ENCODE measurements around the gene APBA2.

Gene APBA2

DNA sequence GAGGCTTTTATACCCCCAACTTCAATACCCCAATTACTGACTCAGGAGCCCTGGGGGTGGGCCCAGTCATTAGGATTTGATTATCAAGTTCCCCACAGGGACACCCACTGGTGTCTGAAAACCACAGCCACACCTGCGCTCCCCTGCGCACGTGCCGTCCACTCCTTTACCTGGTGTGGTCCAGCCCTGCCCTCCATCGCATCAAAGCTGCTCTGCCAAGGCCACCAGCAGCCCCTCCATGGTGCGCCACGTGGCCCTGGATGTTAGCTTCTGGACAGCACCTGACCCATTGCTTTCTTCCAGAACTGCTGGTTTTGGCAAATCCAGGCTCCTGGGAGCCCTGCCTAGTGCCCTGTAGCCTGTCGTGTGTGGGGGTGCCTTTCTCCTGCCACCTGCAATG, 247.5 kb downstream of the APBA2 start:
- no peak for DNase-seq (ENCODE audit: low read depth, low spot score)

DNA sequence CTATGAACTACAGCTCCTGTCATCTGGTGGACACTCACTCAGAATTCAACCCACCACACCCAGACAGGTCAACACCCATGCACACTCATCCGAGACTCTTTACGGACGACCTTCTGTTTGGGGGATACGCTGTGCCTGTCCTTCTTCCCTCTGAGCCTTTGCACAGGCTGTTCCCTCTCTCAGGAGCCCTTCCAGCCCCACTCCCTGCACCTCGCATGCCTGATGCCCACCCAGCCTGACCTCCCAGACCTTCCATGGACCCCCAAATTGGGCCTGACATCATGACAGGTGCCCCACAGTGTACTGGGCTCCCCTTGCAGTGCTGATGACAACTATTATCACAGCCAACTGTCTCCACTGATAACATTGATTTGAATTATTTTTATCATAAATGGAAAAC, 248.0 kb downstream of the APBA2 start:
- DNase-seq (ENCODE audit: low read depth, low spot score) = no peak

DNA sequence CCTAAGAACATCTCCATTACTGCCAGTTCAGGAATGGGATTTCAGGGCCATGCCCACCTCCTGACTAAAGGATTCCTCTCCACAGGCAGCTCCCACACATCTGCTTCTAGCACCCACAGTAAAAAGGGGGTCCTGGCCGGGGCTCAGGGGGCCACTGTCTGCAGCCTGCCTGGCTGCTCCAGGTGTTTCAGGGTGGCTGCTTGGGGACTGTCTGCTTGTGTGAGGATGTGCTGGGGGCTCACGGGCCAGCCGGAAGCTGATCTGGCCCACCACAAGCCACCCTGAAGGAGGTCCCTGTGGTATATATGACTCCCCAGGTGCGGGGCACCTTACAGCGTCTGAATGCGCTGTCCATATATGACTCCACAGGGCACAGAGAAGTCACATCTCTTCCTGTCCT, 248.5 kb downstream of the APBA2 start:
- no peak for DNase-seq (ENCODE audit: low read depth, low spot score)

DNA sequence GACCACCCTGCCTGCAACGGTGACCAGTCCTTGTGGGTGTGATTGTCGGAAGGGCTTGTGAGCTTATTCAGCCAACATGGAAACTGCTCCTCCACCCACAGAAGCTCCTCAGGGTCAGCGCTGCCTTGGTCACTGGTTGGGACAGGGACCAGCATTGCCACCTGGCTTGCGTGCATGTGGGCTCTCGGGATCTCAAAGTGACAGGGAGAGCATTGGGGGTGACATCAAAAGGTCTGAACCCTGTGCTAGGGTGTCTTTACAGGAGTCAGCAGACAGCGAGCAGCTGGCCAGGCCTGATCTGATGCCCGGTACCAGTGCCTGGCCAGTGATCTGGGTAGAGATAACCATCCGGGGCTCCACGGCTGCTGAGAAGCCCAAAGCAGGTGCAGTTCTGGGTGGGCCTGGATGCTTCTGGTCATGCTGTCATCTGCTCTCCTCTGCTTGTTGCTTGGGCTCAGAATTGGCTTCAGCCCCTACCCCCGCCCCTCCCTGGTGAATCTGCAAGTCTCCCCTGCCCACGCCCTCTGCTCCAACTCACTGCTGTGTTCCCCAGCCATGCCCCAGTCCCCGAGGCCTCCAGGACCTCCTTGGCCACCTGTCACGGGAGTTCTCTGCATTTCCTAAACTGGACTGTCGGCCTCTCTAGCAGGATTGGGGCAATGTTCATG, 249.0 kb downstream of the APBA2 start:
- DNase-seq (ENCODE audit: low read depth, low spot score) = no peak

DNA sequence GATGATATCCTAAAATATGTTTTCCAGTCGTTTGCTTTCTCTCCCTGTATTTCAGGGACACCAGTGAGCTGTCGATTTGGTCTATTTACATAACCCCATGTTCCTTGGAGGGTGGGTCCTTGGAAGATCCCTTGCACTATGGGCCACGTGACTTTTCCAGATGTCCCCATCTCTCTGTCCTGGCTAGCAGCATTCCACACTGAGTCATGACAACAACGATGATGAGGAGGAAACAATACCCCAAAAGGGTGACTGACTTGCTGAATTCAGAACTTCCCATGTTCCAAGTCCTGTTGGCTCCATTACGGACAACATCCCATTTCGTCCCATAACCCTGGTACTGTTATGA, 249.5 kb downstream of the APBA2 start:
- no peak for DNase-seq (ENCODE audit: low read depth, low spot score)

DNA sequence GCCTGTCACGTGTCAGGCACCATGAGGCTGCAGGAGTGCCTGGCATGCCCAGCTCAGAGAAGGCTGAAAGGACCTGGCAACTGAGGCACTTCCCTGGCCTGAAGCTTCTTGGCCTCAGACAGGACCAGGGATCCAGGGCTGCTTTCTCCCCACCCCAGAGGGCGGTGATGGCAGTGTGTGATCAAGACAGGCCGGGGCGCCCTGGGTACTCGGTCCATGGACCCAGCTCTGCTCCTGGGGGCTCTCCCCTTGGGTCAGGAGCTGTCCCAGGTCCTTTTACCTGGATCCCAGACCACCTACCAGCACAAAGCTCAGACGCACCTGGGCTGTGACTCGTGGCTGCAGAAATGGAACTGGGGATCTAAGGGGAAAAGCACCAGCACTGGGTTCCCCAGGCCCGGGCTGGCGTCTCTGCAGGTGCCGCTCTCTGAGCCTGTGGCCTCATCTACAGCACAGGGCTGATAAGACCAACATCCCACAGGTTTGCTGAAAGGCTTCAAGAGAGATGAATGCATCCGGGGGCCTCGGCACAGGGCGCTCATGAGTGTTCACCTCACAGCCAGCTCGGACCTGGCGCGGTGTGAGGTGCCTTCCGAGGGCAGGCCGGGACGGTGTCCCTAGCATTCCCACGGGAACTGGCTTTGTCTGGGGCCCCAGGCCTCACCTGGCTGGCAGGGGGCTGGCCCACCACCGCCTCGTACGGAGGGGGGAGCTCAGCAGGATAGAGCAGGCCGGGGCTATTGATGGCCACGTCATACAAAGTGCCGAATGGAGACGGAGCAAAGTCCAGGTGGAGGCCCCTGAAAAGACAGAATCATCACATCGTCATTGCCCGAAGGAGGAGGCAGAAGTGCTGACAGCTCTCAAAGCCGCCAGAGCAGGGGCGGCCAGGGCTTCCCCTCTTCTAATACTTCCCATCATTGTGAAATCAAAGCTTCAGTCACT, 250.2 kb downstream of the APBA2 start:
- DNase-seq (ENCODE audit: low read depth, low spot score) = no peak

DNA sequence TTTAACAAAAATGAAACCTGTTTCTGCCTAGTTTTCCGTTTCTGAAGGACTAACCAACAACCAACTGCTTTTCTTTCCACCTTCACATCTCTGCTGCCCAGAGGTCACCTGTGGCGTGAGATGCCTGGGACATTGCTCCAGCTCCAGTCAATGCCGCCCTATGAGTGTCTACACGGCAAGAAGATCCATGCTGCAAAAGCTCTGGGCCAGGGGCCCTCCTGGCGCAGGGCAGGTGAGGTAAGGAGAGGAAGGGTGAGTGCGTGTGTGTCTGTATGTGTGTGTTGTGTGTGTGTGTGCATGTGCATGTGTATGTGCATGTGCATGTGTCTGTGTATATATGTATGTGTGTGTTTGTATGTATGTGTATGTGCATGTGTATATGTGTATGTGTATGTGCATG, 252.5 kb downstream of the APBA2 start:
- DNase-seq (ENCODE audit: low read depth, low spot score) = no peak

DNA sequence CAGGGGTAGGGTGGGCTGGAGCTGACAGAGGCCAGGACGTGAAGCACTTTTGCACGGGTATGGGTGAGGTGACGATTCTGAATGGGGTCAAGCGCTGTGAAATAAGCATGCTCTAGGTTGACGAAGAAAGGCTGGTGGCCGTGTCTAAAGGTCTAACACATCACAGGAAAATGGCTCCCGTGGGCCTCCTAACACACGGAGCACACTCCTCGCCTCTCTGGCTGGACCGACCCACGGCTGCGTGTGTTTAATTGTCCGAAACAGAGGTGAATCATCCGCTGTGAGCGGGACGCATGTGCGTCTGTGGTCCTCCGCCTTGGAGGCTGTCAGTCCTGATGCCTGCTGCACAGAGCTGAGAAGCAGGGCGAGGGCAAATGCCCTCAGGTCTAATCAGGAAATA, 253.3 kb downstream of the APBA2 start:
- DNase-seq (ENCODE audit: low read depth, low spot score) = no peak

DNA sequence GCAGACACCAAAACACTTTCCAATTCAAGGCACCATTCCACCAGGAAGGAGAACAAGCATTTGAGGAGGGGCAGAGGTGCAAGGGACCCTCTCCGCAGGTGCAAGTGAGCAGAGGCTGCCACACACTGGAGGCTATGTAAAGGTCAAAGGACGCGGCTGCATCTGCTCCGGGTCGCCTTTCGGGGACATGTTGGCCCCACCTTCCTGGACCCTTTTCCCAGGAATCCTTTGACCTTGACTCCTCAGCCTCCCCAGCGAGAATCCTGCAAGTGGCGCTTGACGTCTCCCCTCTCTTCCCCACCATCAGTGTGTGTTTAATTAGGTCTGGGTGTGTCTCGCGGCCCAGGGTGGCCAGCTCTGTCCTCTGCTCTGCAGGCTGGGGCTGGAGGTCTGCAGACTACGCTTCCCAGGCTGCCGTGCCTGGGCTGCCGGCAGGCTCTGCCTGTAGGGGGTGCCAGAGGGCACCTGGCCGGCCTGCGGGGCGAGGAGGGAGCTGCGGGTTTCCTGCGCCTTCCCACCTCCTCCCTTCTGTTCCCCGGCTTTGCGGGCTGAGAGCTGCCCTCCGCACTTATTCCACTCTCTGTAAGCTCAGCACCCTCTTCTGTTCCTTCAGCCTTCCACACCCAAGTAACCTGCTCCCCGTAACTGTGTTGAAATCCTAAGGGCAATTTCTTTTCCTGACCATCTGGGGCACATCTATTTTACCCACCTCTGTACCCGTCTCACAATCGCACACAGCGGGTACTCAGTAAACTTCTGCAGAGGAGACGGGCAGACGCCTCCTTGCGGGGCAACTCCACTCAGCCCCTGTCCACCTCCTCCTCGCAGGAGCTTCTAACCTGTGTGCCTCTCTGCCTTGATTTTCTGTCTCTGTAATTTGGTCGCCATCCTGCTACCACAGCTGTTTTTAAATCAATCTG, 254.0 kb downstream of the APBA2 start:
- DNase-seq (ENCODE audit: low read depth, low spot score) = no peak

DNA sequence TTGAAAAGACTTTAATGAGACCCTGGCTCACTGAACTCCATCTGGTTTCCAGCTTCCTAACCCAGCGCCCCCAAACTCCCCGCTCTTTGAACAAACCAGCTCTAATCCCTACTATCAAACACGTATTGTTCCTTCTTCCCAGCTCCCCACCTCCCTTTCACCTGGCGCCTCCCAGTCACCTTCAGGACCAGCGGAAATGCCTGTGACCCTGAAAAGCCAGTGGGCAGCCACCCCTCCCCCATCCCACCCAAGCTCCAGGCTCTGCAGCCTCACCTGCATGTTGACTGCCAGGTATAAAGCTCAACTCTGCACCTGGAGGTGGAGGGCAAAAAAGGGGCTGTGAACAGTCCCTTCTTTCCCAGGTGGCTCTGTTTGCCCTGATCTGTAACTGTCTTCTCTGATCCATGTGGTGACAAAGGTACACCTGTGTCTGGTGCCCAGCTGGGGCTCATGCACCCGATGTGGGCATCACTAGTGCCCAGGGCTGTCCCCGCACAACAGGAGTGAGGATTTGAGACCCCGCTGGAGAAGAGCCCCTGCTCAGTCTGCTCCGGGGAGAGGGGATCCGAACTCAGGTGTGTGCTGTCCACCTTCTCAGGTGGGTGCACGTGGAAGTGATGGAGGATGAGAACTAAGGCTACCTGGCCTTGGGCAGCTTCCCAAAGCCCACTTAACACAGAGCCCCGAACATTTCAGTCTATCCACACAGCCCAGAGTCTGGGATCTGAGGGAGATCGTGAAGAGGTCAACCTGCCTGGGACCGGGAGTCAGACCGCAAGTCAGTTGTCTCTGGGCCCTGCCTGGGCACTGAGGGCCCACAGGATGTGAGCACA, 254.9 kb downstream of the APBA2 start:
- no peak for DNase-seq (ENCODE audit: low read depth, low spot score)

DNA sequence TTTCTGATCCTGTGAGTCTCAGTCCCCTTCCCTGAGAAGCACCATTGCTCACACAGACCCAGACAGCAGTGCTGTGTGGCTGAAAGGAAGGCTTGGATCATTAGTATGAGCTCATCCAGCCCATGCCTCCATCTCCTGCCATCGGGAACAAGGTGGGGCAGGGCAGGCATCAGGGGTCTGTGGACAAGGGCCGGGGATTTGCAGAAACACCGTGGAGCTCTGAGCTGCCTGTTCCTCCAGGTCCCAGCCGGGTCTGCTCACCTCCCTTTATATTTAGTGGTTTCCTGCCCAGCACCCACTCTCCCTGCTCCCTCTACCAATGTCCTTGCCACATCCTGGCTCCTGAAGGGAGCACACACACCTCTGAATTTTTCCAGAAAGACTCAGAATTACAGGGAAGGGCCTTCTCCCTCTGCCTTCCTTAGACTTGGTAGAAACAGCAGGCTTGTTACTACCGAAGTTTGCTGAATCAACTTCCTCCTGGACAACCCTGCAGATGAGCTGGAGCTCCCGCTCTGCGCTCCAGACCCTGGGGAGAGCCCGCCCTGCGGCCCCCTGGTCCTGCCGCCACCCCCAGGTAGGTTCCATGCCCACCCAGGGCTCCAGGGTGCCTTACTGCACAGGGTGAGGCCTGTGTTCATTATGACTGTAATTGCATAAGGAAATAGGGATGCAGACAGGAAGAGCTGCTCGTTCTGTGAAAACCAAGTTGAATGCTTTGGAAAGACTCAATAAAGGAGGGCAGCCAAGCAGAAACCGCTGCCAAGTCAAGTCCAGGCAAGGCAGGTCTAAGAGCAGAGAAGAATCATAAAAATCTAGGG, 255.7 kb downstream of the APBA2 start:
- DNase-seq (ENCODE audit: low read depth, low spot score) = no peak

DNA sequence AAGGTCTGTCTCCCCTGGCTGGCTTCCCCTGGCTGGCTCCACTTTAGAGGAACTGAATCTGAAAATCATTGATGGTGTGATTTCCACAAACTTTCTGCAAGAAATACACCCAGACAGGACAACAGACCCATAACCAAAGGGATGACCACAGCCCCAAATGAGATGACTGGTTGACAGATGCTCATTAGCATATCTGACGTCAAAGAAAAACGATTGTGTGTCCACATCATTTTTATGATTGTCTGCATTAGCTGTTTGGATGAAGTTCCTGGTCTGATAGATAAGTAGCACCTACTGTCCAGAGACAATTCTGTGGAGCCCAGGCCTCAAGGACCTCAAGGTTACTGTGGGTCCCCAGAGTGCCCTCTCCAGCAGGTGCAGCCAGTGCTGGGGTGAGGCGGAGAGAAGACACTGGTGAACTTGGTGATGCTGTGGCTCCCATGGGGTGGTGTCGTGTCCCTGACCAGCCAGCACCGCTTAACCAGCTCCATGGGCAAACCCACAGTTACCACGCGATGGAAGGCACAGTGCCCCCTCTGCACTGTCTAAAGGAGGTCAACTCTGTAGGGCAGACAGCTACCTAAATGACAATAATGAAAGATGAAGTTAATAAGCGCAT, 256.5 kb downstream of the APBA2 start:
- DNase-seq (ENCODE audit: low read depth, low spot score) = no peak

DNA sequence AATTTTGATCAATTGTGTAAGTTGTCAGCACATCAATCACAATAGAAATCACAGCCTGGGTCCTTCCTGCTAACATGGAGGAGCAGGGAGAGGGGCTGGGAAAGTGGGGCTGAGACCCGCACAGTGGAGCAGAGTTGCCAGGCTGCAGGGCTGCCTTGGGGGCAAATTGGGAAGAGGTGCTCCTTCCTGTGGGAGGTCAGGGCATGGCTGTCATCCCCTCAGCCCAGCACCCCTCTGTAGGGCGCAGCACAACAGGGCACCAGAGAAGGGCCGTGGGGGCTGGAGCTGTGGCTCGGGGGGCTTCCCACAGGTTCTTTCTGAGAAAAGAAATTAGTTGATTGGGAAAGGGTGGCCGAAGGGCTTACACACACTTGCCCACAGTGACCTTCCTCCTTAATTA, 257.5 kb downstream of the APBA2 start:
- DNase-seq (ENCODE audit: low read depth, low spot score) = no peak

DNA sequence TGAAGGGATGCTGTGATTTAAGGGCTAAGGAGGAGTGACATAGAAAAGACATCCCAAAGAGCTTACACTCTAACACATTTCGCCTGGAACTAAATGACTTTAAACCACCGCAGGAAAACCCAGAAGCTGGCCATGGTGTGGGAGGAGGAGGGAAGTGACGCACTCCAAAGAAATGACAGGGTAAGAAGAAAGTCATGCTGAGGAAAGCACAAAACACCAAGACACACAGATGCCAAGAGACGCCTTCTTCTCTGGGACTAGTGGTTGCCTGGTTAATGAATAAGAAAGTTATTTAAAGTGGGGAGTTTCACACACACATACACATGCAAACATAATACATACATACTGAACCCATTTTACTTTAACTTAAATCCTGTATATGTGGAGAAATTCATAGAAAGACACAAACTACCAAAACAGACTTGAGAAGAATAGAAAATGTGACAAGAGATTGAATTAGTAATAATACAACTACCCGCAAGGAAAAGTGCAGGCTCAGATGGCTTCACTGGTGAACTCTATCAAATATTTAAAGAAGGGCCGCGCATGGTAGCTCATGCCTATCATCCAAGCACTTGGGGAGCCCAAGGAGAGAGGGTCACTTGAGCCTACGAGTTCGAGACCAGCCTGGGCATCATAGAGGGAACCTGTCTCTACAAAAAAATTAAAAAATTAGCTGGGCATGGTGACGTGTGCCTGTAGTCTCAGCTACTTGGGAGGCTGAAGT, 258.3 kb downstream of the APBA2 start:
- no peak for DNase-seq (ENCODE audit: low read depth, low spot score)

DNA sequence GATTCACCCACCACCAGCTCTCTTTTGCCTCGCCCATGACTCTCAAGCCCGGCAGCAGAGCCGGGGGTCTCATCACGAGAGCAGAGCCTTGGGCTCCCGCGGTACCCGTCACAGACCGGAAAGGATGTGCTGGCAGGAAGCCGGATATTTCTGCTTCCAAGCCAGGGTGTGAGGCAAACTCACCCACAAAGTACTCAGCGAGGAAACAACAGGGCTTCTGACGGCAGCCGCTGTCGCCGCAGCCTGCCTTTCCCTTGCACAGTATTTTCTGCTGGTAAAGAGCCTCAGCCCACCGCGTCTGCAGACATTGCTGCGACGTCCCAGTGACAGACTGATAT, 263.9 kb downstream of the APBA2 start:
- DNase-seq (ENCODE audit: low read depth, low spot score) = no peak

DNA sequence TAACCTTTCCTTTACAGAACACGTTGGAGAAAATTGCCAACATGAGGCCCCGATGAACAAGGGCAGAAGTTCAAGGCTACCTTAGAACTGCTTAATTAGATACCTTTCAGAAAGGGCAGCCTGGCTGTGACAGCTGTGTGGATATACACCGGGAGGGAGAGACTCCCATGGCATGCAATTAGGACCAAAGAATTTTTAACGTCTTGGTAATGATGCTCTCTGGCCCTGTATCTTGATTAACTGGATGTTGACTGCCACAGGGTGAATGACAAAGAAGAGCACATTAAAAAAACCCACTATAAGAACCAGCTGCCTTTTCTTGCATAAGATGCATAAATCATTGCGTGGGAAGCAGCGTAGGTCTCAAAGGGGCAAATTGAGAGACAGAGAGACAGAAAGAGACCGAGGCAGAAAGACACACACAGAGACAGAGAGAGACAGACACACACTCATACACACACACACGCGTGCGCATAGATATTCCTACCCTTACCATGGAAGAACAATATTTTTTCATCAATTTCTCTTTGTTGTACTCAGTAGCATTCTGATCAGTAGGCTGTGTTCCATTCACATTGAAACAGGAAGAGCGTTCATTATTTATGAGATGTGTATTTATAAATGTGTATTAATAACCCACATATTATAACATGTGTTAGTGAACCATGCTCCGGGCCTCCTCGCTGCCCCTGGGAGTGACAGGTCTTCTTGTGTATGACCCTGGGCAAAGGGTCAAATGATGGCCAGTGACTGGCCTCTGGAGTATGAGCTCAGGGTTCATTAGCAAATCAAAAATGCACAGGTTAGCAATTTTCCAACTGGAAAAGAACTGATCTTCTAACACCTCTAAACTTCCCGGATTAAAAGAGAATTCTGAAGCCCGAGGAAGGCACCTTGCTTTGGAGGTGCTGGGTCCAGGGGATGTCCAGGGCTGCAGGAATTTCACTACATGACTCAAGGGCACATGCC, 265.0 kb downstream of the APBA2 start:
- no peak for DNase-seq (ENCODE audit: low read depth, low spot score)

DNA sequence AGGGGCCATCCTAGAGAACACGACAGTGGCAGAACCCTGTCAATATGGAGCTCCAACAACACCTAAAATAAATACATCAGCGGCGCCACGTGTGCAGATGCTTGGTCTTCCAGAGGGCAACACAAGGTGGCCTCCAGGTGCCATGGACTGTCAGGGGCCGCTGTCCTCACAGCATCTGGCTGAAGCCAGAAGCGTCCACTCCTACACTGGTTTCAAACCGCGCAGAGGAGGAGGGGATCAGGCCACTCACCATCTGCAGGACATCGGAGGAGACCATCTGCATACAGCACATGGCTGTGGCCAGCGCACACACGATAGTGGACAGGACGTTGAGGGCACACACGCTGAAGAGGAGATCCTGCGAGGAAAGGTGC, 265.7 kb downstream of the APBA2 start:
- no peak for DNase-seq (ENCODE audit: low read depth, low spot score)

DNA sequence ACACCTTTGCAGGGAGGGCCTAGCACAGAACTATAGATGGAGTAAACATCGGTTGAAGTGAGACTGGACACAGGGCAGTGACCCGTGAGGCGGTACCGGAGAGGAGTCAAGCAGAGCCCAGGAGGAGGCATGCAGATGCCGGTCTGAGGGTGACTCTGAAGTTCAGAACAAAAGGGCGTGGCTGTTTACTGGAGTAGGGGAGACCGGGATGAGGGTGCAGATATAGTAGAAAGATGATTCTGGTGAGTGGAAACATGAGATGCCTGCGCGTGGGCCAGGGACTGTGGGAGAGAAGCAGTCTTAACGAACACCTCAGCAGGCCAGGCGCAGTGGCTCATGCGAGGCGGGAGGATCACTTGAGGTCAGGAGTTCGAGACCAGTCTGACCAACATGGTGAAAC, 270.7 kb downstream of the APBA2 start:
- no peak for DNase-seq (ENCODE audit: low read depth, low spot score)

Measured in smooth muscle cell of the brain vasculature (primary cell).